GM23248 (cell line): ENCODE results near the gene IL31.

Experiments
- EZH2 ChIP-seq: fragments of 200-600 bp; sonication (generic); IDR thresholded peaks from 2 replicates; pipeline ENCODE4 v1.6.1; 2018; ENCODE audit warnings: antibody characterized with exemption, mild to moderate bottlenecking; ENCODE audit not compliant: insufficient read depth, poor library complexity, severe bottlenecking
- EZH2phosphoT487 ChIP-seq: fragments of 200-600 bp; sonication (generic); IDR thresholded peaks from 2 replicates; pipeline ENCODE4 v1.6.1; 2018; ENCODE audit warnings: antibody characterized with exemption, moderate library complexity, mild to moderate bottlenecking, low read depth; ENCODE audit not compliant: insufficient read depth

- TF ChIP-seq EZH2 (peak; percentile 91), EZH2phosphoT487 (peak; percentile 55; the same call in 1 of the 2 replicates)
These were observed 30.4 kb upstream of the IL31 start for GRCh38 chr12:122204167-122205052.
